Kasumi-1 (cell line): ENCODE data around the gene SPATA31A5.
"Not testable (repeated sequence)": the region's sequence is repeated elsewhere in the genome, so short reads cannot be mapped to it uniquely, and the experiment has no call there.

Experiments
- DNase-seq, 2 experiments: peaks; one replicate each; lab custom pipeline; 2025; lab: John Stamatoyannopoulos, UW

The SPATA31A5 gene

GRCh38 chr9:60914107-60914506 lies at the start of gene SPATA31A5:
SPATA31A5 (plus strand) TSS chr9:60914407; CDS start chr9:60914436, 29 bp downstream.
- DNase-seq: not testable (repeated sequence)

GRCh38 chr9:60962990-60963350 lies 48.8 kb downstream of the SPATA31A5 start:
- not testable (repeated sequence) for DNase-seq

- DNase-seq: not testable (repeated sequence)
Measured at GRCh38 chr9:60966382-60966781, 52.2 kb downstream of the SPATA31A5 start.
